Urothelium cell line (cell line): ENCODE measurements around the gene SLC41A2.
"Not testable (repeated sequence)": the region's sequence is repeated elsewhere in the genome, so short reads cannot be mapped to it uniquely, and the experiment has no call there.

Source experiments
- DNase-seq: peaks from one replicate; pipeline ENCODE4 v3.0.0; 2011; ENCODE audit warnings: low spot score, mixed read lengths
- FAIRE-seq: peaks from 2 replicates; lab custom pipeline; 2011; peaks lifted over from hg19 to GRCh38; lab: Jason Lieb, UNC

SLC41A2 gene

GRCh38 chr12:104964856-104965205 is 6.7 kb upstream of the SLC41A2 start:
- DNase-seq = no peak
- no peak for FAIRE-seq

- DNase-seq = no peak
- FAIRE-seq = no peak
Observed at GRCh38 chr12:104964167-104964855, 6.2 kb upstream of the SLC41A2 start.

- DNase-seq (no peak), FAIRE-seq (no peak)
Observed at GRCh38 chr12:104963757-104964156, 5.7 kb upstream of the SLC41A2 start.

- FAIRE-seq = no peak
- no peak for DNase-seq
Observed at GRCh38 chr12:104960464-104960863, 2.4 kb upstream of the SLC41A2 start.

- FAIRE-seq (no peak), DNase-seq (peak; percentile 9)
Observed at GRCh38 chr12:104959335-104959841, 1.3 kb upstream of the SLC41A2 start.

GRCh38 chr12:104958805-104959334 is 780 bp upstream of the SLC41A2 start:
- DNase-seq (no peak), FAIRE-seq (no peak)

- DNase-seq (peak; percentile 27), FAIRE-seq (no peak)
Observed at GRCh38 chr12:104957719-104958000, 430 bp downstream of the SLC41A2 start.

GRCh38 chr12:104956870-104957718 is 996 bp downstream of the SLC41A2 start:
- FAIRE-seq = no peak
- no peak for DNase-seq

- FAIRE-seq = no peak
Observed at GRCh38 chr12:104955703-104956102, 2.4 kb downstream of the SLC41A2 start.

GRCh38 chr12:104953323-104953722 is 4.8 kb downstream of the SLC41A2 start:
- FAIRE-seq = no peak
- DNase-seq = no peak

More at GRCh38 chr12:104955703-104956102, 2.4 kb downstream of the SLC41A2 start:
- DNase-seq = no peak

- no peak for DNase-seq
- no peak for FAIRE-seq
Observed at GRCh38 chr12:104952816-104953215, 5.3 kb downstream of the SLC41A2 start.

GRCh38 chr12:104951759-104952509 is 6.2 kb downstream of the SLC41A2 start:
- DNase-seq = no peak

GRCh38 chr12:104948716-104949115 is 9.4 kb downstream of the SLC41A2 start:
- not testable (repeated sequence) for DNase-seq, FAIRE-seq

More at GRCh38 chr12:104951759-104952509, 6.2 kb downstream of the SLC41A2 start:
- no peak for FAIRE-seq

- DNase-seq = no peak
- FAIRE-seq = no peak
Observed at GRCh38 chr12:104944252-104944651, 13.8 kb downstream of the SLC41A2 start.

GRCh38 chr12:104943401-104943800 is 14.7 kb downstream of the SLC41A2 start:
- FAIRE-seq, DNase-seq: not testable (repeated sequence)

- DNase-seq = no peak
Observed at GRCh38 chr12:104942075-104942474, 16.0 kb downstream of the SLC41A2 start.

GRCh38 chr12:104941454-104941853 is 16.6 kb downstream of the SLC41A2 start:
- FAIRE-seq (no peak), DNase-seq (no peak)

More at GRCh38 chr12:104942075-104942474, 16.0 kb downstream of the SLC41A2 start:
- FAIRE-seq = no peak

- no peak for FAIRE-seq
Observed at GRCh38 chr12:104939089-104939488, 19.0 kb downstream of the SLC41A2 start.

GRCh38 chr12:104938371-104938770 is 19.7 kb downstream of the SLC41A2 start:
- no peak for FAIRE-seq
- no peak for DNase-seq

More at GRCh38 chr12:104939089-104939488, 19.0 kb downstream of the SLC41A2 start:
- no peak for DNase-seq

GRCh38 chr12:104935886-104936285 is 22.2 kb downstream of the SLC41A2 start:
- FAIRE-seq (no peak), DNase-seq (no peak)

GRCh38 chr12:104933778-104934177 is 24.3 kb downstream of the SLC41A2 start:
- FAIRE-seq = no peak

More at GRCh38 chr12:104933778-104934177, 24.3 kb downstream of the SLC41A2 start:
- no peak for DNase-seq
